Karpas-422 (cell line): ENCODE results near the gene SLIRP. TPM values are rescaled to one million over a fixed set of nuclear protein-coding genes. Genes with fewer than 3 reads are reported as not detected.

Source experiments
- DNase-seq: peaks from one replicate; pipeline ENCODE4 v3.0.0-alpha.2; 2015
- H2AFZ ChIP-seq: fragments of 200-600 bp; sonication (generic); 2 replicates; pipeline ENCODE4 v1.6.1; 2014; ENCODE audit warnings: antibody characterized with exemption, low read length, mixed read lengths
- H3K27ac ChIP-seq: fragments of 200-600 bp; sonication (generic); 2 replicates; pipeline ENCODE4 v1.5.1; 2014; ENCODE audit warnings: mild to moderate bottlenecking, low read length, moderate library complexity
- H3K27me3 ChIP-seq: fragments of 200-600 bp; sonication (generic); 2 replicates; pipeline ENCODE4 v1.6.1; 2014; ENCODE audit warnings: low read length, mixed read lengths
- H3K36me3 ChIP-seq: fragments of 200-600 bp; sonication (generic); 2 replicates; pipeline ENCODE4 v1.6.1; 2014; ENCODE audit warnings: low read length, mixed read lengths; ENCODE audit not compliant: insufficient read depth
- H3K4me1 ChIP-seq: fragments of 200-600 bp; sonication (generic); 2 replicates; pipeline ENCODE4 v1.6.1; 2014; ENCODE audit warnings: mild to moderate bottlenecking, low read length, mixed read lengths
- H3K4me2 ChIP-seq: fragments of 200-600 bp; sonication (generic); 2 replicates; pipeline ENCODE4 v1.6.1; 2014; ENCODE audit warnings: low read length, low read depth, mild to moderate bottlenecking; ENCODE audit not compliant: poor library complexity, severe bottlenecking
- H3K4me3 ChIP-seq: fragments of 200-600 bp; sonication (generic); 2 replicates; pipeline ENCODE4 v1.5.1; 2014; ENCODE audit warnings: mild to moderate bottlenecking, antibody characterized with exemption, low read length, mixed read lengths
- H3K79me2 ChIP-seq: fragments of 200-600 bp; sonication (generic); 2 replicates; pipeline ENCODE4 v1.6.1; 2014; ENCODE audit warnings: mild to moderate bottlenecking, low read length, mixed read lengths
- H3K9ac ChIP-seq: fragments of 200-600 bp; sonication (generic); 2 replicates; pipeline ENCODE4 v1.6.0; 2014; ENCODE audit warnings: low read length
- H3K9me2 ChIP-seq: fragments of 200-600 bp; sonication (generic), shearing (Covaris generic); replicated peaks from 2 replicates; pipeline ENCODE4 v1.6.0; 2014; ENCODE audit warnings: mild to moderate bottlenecking, low read length, moderate library complexity; ENCODE audit not compliant: insufficient read depth
- H3K9me3 ChIP-seq: fragments of 300-700, 200-600 bp; sonication (generic); 2 replicates; pipeline ENCODE4 v1.6.1; 2014; ENCODE audit warnings: low read length, mixed read lengths
- H4K20me1 ChIP-seq: fragments of 200-600 bp; sonication (generic); 2 replicates; pipeline ENCODE4 v1.6.1; 2014; ENCODE audit warnings: mild to moderate bottlenecking, antibody characterized with exemption, low read length, low read depth; ENCODE audit not compliant: insufficient read depth
- total RNA-seq: library from RNA; depleted of rRNA; stranded (reverse); fragments of >200 nt; shearing (Covaris generic); gene quantifications from 2 replicates; pipeline ENCODE4 v1.2.3, GENCODE V29; 2014; ENCODE audit warnings: low replicate concordance

SLIRP gene
- total RNA-seq, 1 experiment from 2014 or later: 204 TPM

- no peak overlapping the region for H2AFZ ChIP-seq
- H4K20me1 ChIP-seq: no peaks in the 10 kb centered on the region
- no peak overlapping the region for H3K9ac ChIP-seq
- H3K27me3 ChIP-seq: no peaks in the 10 kb centered on the region
- 0 out of 2 replicates have a peak, but pooled peaks cover 2% of the 10 kb centered on the region for H3K79me2 ChIP-seq
- H3K27ac ChIP-seq: no peak overlapping the region
- H3K4me2 ChIP-seq: no peak overlapping the region
- no peak overlapping the region for H3K4me3 ChIP-seq
- H3K9me2 ChIP-seq: no peaks in the 10 kb centered on the region
- no peaks in the 10 kb centered on the region for H3K4me1 ChIP-seq
- peaks cover 9% of the 10 kb centered on the region; the same call in 1 of the 2 replicates for H3K36me3 ChIP-seq
- no peak for DNase-seq
- no peaks in the 10 kb centered on the region for H3K9me3 ChIP-seq
Observed at GRCh38 chr14:77681196-77682157, 26.4 kb upstream of the SLIRP start.

DNA sequence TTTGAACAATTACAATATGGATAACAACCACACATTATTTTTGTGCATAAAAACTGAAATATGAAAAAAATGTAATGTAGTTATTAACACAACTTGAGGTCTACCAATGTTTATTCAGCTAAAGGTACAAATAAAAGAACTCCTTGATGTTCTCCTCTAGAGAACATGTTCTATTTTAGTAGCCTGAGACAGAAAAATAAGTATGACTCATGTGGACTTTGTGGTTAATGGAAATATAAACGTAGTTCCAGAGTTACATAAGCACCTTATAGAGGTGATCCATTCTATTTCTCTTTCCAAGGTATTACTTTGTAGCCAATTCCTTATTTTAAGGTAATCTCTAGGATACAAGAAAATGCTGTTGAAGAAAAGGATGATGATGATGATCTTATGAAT lies 25.7 kb upstream of the SLIRP start:
- Histone ChIP-seq H3K9me3 (no peaks in the 10 kb centered on the region), H3K4me1 (no peaks in the 10 kb centered on the region)

DNA sequence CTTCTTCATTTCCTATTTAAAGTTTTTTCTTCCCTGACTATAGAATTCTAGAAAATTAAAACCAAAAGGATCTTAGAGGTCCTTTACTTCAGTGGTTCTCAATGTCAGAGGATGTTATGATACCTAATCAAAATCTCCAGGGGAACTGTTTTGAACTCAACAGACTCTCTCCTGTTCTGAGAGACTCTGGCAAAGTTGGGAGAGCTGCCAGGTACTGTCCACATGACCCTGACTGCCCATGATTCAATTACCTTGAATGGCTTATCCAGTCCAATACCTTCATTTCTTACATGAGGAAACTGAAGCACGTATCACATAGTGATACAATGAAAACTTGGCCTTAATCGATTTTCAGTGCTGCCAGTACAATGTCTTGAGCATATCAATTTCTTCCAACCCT lies 16.6 kb upstream of the SLIRP start:
- Histone ChIP-seq H3K4me1 (no peaks in the 10 kb centered on the region), H3K9me3 (no peaks in the 10 kb centered on the region), H4K20me1 (no peaks in the 10 kb centered on the region), H3K36me3 (peaks cover 15% of the 10 kb centered on the region; the same call in 1 of the 2 replicates), H3K4me3 (no peak overlapping the region), H3K79me2 (peaks cover 18% of the 10 kb centered on the region), H3K9ac (no peak overlapping the region), H3K27me3 (no peaks in the 10 kb centered on the region), H3K9me2 (no peaks in the 10 kb centered on the region), H3K4me2 (no peak overlapping the region), H2AFZ (no peak overlapping the region), H3K27ac (no peak overlapping the region)
- no peak for DNase-seq

More for the DNA sequence above, 25.7 kb upstream of the SLIRP start:
- Histone ChIP-seq H3K36me3 (peaks cover 9% of the 10 kb centered on the region; the same call in 1 of the 2 replicates), H4K20me1 (no peaks in the 10 kb centered on the region), H3K79me2 (0 out of 2 replicates have a peak, but pooled peaks cover 2% of the 10 kb centered on the region), H3K4me3 (no peak overlapping the region), H3K9me2 (no peaks in the 10 kb centered on the region), H3K27ac (no peak overlapping the region), H3K27me3 (no peaks in the 10 kb centered on the region), H3K9ac (no peak overlapping the region), H2AFZ (no peak overlapping the region), H3K4me2 (no peak overlapping the region)
- no peak for DNase-seq

DNA sequence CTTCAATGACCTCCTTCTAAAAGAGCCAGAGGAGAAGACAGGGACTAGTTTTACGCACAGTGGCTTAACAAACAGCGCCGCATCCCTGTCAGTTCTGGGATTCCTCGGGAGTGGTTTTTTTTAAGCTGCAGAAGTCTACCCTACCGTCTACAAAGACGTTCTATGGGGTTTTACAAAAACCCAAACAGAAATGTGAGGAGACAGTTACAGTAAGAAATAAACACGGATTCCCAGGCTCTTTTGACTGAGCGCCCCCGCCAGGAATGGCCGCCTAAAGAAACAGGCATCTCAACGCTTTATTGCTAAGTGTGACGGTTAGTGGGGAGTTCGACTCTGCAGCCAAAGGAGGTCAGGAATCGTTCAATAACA lies 564 bp upstream of the SLIRP start:
- Histone ChIP-seq H3K4me1 (peaks cover 29% of the 10 kb centered on the region), H3K27ac (no peak overlapping the region), H3K79me2 (peaks cover 83% of the 10 kb centered on the region), H3K9me2 (no peaks in the 10 kb centered on the region), H3K27me3 (no peaks in the 10 kb centered on the region), H4K20me1 (peaks cover 32% of the 10 kb centered on the region), H2AFZ (peak overlapping the region; percentile 46; the same call in 1 of the 2 replicates), H3K4me3 (peak overlapping the region; percentile 82), H3K9ac (peak overlapping the region; percentile 82), H3K9me3 (no peaks in the 10 kb centered on the region), H3K4me2 (peak overlapping the region; percentile 83), H3K36me3 (peaks cover 44% of the 10 kb centered on the region)
- peak; percentile 69 for DNase-seq

GRCh38 chr14:77708749-77709148 lies 846 bp downstream of the SLIRP start:
- Histone ChIP-seq H2AFZ (no peak overlapping the region), H3K27me3 (no peaks in the 10 kb centered on the region), H3K36me3 (peaks cover 45% of the 10 kb centered on the region), H3K4me3 (peak overlapping the region; percentile 82), H3K27ac (peak overlapping the region; percentile 63), H3K4me1 (peaks cover 29% of the 10 kb centered on the region), H3K4me2 (peak overlapping the region; percentile 83), H3K9ac (peak overlapping the region; percentile 82), H3K79me2 (peaks cover 91% of the 10 kb centered on the region), H4K20me1 (peaks cover 33% of the 10 kb centered on the region), H3K9me3 (no peaks in the 10 kb centered on the region), H3K9me2 (no peaks in the 10 kb centered on the region)
- peak; percentile 60 for DNase-seq

DNA sequence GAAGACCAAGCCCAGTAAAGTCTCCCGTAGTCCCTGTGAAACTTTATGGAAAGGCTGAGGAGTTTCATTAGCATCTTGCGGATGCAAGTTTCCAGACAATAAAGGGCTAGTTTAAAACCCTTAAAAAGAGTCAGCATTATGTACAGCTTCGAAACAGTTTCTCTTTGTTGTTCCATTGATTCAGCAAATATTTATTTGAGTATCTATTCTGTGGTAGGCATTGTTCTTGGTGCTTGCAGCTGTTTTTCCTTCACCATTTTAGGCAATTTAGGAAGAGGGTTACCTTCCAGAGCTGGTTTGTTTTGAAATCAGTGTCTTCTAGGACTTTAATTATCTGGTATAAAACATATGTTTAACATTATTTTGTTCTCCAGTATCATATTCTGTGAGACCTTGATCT lies 1.5 kb downstream of the SLIRP start:
- no peaks in the 10 kb centered on the region for H3K9me2 ChIP-seq
- no peak overlapping the region for H2AFZ ChIP-seq
- peaks cover 39% of the 10 kb centered on the region for H4K20me1 ChIP-seq
- peak overlapping the region; percentile 1; the same call in 1 of the 2 replicates for H3K27ac ChIP-seq
- DNase-seq: no peak
- H3K4me3 ChIP-seq: peak overlapping the region; percentile 82
- peaks cover 93% of the 10 kb centered on the region for H3K79me2 ChIP-seq
- no peaks in the 10 kb centered on the region for H3K27me3 ChIP-seq
- H3K4me1 ChIP-seq: peaks cover 29% of the 10 kb centered on the region
- H3K9me3 ChIP-seq: no peaks in the 10 kb centered on the region
- peak overlapping the region; percentile 82 for H3K9ac ChIP-seq
- H3K4me2 ChIP-seq: peak overlapping the region; percentile 83
- peaks cover 43% of the 10 kb centered on the region for H3K36me3 ChIP-seq

DNA sequence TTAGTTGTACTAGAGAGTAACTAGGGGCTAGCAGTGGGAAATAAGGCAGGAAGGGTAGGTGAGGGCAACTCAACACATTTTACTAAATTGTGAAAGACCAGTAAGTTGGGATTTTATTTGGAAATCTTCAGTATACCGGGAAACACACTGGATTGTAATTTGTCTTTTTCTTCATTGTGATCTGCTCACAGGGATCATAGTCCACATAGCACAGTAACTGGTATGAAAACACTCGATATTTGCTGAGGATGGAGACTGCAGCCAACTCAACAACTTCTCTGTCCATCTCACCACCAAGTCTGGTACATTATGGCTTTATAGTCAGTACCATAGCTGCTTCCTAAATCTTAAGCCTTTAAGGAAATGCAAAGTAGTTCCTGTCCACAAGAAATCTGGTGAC lies 2.5 kb downstream of the SLIRP start:
- H3K4me3 ChIP-seq: peak overlapping the region; percentile 82

DNA sequence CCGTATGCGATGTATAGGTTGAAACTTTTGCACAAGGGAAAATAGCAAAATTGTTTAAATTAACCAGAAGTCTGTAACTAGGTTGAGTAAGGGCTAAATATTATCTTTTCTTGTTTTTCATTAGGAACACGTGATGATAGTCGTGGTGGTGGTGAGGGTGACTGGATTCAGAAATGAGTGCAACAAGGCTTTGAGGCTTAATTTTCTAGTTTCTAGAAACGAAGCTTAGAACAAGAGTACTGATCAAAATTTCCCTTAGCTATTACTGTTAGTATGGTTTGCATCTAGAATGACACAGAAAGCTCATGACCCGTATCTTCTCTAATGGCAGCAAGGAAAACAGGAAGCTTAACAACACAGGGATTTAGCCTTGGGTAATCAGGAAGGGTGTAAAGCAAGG lies 7.0 kb downstream of the SLIRP start:
- Histone ChIP-seq H3K4me3 (no peak overlapping the region), H3K9me2 (no peaks in the 10 kb centered on the region), H3K27me3 (no peaks in the 10 kb centered on the region), H3K9ac (no peak overlapping the region), H3K79me2 (peaks cover 49% of the 10 kb centered on the region), H3K4me2 (no peak overlapping the region), H3K27ac (no peak overlapping the region), H4K20me1 (peaks cover 26% of the 10 kb centered on the region), H3K9me3 (no peaks in the 10 kb centered on the region), H3K4me1 (peaks cover 9% of the 10 kb centered on the region), H2AFZ (no peak overlapping the region), H3K36me3 (peaks cover 68% of the 10 kb centered on the region)
- no peak for DNase-seq

More for the DNA sequence above, 2.5 kb downstream of the SLIRP start:
- peaks cover 29% of the 10 kb centered on the region for H3K4me1 ChIP-seq
- peak overlapping the region; percentile 1; the same call in 1 of the 2 replicates for H3K27ac ChIP-seq
- H3K4me2 ChIP-seq: peak overlapping the region; percentile 83
- no peak for DNase-seq
- H3K79me2 ChIP-seq: peaks cover 93% of the 10 kb centered on the region
- no peaks in the 10 kb centered on the region for H3K9me3 ChIP-seq
- H3K9me2 ChIP-seq: no peaks in the 10 kb centered on the region
- H2AFZ ChIP-seq: no peak overlapping the region
- peaks cover 48% of the 10 kb centered on the region for H4K20me1 ChIP-seq
- peaks cover 46% of the 10 kb centered on the region for H3K36me3 ChIP-seq
- peak overlapping the region; percentile 82; the same call in 1 of the 2 replicates for H3K9ac ChIP-seq
- H3K27me3 ChIP-seq: no peaks in the 10 kb centered on the region
